ENCODE results near the gene GRIN1.

DNA sequence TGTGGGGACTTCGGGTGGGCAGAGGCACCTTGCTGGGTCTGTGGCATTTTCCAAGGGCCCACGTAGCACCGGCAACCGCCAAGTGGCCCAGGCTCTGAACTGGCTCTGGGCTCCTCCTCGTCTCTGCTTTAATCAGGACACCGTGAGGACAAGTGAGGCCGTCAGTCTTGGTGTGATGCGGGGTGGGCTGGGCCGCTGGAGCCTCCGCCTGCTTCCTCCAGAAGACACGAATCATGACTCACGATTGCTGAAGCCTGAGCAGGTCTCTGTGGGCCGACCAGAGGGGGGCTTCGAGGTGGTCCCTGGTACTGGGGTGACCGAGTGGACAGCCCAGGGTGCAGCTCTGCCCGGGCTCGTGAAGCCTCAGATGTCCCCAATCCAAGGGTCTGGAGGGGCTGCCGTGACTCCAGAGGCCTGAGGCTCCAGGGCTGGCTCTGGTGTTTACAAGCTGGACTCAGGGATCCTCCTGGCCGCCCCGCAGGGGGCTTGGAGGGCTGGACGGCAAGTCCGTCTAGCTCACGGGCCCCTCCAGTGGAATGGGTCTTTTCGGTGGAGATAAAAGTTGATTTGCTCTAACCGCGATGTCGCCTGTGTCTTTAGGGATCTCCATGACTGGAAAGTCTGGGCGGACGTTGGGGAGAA, 30.2 kb upstream of the GRIN1 start:
- TF ChIP-seq, protein P1, sequence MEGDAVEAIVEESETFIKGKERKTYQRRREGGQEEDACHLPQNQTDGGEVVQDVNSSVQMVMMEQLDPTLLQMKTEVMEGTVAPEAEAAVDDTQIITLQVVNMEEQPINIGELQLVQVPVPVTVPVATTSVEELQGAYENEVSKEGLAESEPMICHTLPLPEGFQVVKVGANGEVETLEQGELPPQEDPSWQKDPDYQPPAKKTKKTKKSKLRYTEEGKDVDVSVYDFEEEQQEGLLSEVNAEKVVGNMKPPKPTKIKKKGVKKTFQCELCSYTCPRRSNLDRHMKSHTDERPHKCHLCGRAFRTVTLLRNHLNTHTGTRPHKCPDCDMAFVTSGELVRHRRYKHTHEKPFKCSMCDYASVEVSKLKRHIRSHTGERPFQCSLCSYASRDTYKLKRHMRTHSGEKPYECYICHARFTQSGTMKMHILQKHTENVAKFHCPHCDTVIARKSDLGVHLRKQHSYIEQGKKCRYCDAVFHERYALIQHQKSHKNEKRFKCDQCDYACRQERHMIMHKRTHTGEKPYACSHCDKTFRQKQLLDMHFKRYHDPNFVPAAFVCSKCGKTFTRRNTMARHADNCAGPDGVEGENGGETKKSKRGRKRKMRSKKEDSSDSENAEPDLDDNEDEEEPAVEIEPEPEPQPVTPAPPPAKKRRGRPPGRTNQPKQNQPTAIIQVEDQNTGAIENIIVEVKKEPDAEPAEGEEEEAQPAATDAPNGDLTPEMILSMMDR (tag by site-specific recombination; IDR thresholded peaks at IDR 0.05), result no peak
- TF ChIP-seq ZNF24 (tag by site-specific recombination; IDR thresholded peaks at IDR 0.05), result no peak
- no peak for TF ChIP-seq YY1 (tag by site-specific recombination; IDR thresholded peaks at IDR 0.05)
- TF ChIP-seq, protein P2, sequence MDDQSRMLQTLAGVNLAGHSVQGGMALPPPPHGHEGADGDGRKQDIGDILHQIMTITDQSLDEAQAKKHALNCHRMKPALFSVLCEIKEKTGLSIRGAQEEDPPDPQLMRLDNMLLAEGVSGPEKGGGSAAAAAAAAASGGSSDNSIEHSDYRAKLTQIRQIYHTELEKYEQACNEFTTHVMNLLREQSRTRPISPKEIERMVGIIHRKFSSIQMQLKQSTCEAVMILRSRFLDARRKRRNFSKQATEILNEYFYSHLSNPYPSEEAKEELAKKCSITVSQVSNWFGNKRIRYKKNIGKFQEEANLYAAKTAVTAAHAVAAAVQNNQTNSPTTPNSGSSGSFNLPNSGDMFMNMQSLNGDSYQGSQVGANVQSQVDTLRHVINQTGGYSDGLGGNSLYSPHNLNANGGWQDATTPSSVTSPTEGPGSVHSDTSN (CRISPR knock-in tag; IDR thresholded peaks at IDR 0.05), result no peak
- TF ChIP-seq, protein P3, sequence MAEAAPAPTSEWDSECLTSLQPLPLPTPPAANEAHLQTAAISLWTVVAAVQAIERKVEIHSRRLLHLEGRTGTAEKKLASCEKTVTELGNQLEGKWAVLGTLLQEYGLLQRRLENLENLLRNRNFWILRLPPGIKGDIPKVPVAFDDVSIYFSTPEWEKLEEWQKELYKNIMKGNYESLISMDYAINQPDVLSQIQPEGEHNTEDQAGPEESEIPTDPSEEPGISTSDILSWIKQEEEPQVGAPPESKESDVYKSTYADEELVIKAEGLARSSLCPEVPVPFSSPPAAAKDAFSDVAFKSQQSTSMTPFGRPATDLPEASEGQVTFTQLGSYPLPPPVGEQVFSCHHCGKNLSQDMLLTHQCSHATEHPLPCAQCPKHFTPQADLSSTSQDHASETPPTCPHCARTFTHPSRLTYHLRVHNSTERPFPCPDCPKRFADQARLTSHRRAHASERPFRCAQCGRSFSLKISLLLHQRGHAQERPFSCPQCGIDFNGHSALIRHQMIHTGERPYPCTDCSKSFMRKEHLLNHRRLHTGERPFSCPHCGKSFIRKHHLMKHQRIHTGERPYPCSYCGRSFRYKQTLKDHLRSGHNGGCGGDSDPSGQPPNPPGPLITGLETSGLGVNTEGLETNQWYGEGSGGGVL (tag by site-specific recombination; IDR thresholded peaks at IDR 0.05), result no peak

Data from HEK293 (cell line).